H1 (cell line): ENCODE measurements around the gene BLMH. TPM values are rescaled to one million over a fixed set of nuclear protein-coding genes. Genes with fewer than 3 reads are reported as not detected.

Experiments used
- CTCF ChIA-PET: fragments of 300-600 bp; sonication (Branson Sonifier 250); formaldehyde crosslinking; loops from one replicate; lab custom pipeline; 2021; ENCODE audit not compliant: partially characterized antibody; lab: Charles Lee
- POLR2A ChIA-PET: fragments of 300-600 bp; sonication (Branson Sonifier 250); formaldehyde crosslinking; loops from one replicate; lab custom pipeline; 2021; ENCODE audit warnings: inconsistent platforms; ENCODE audit not compliant: partially characterized antibody; lab: Charles Lee
- DNase-seq, 2 experiments: peaks; one replicate each; pipeline versions ENCODE4 v3.0.0 to v3.0.0-alpha.2; 2010 to 2022; ENCODE audit warnings: low spot score in 2 of 2, low read depth in 1 of 2, mixed read lengths in 1 of 2
- FAIRE-seq: peaks from 2 replicates; lab custom pipeline; 2011; peaks lifted over from hg19 to GRCh38; lab: Jason Lieb, UNC
- H2AFZ ChIP-seq: 2 replicates; pipeline ENCODE4 v1.8.1; 2012; ENCODE audit warnings: low read length, inconsistent platforms
- H2AK5ac ChIP-seq: 2 replicates; pipeline ENCODE4 v1.6.1; 2013; ENCODE audit warnings: low read depth, low read length
- H2BK120ac ChIP-seq: replicated peaks from 2 replicates; pipeline ENCODE3; 2013; ENCODE audit warnings: low read depth, low read length, inconsistent platforms
- H2BK12ac ChIP-seq: 2 replicates; pipeline ENCODE4 v1.6.1; 2013; ENCODE audit warnings: low read depth, low read length
- H2BK15ac ChIP-seq: 2 replicates; pipeline ENCODE4 v1.6.1; 2013; ENCODE audit warnings: low read length
- H2BK20ac ChIP-seq: 2 replicates; pipeline ENCODE4 v1.6.1; 2013; ENCODE audit warnings: low read length
- H2BK5ac ChIP-seq: 2 replicates; pipeline ENCODE4 v1.6.1; 2013; ENCODE audit warnings: low read depth, low read length
- H3K14ac ChIP-seq: 2 replicates; pipeline ENCODE4 v1.6.1; 2013; ENCODE audit warnings: inconsistent platforms; ENCODE audit not compliant: insufficient read length
- H3K18ac ChIP-seq: 2 replicates; pipeline ENCODE4 v1.6.1; 2013; ENCODE audit warnings: low read length; ENCODE audit errors: extremely low read depth
- H3K23ac ChIP-seq: 2 replicates; pipeline ENCODE4 v1.6.1; 2013; ENCODE audit warnings: inconsistent platforms; ENCODE audit not compliant: insufficient read length
- H3K23me2 ChIP-seq: 2 replicates; pipeline ENCODE4 v1.6.1; 2013; ENCODE audit warnings: low read depth, low read length
- H3K27ac ChIP-seq: 2 replicates; pipeline ENCODE4 v1.6.1; 2011; ENCODE audit warnings: low read depth, low read length, inconsistent platforms
- H3K27me3 ChIP-seq, 4 experiments: replicated peaks in 1 of 4; 1 replicate in 1 of 4; 2 replicates in 3 of 4; pipeline versions ENCODE4 v1.6.1 to v1.8.1; 2011 to 2013; ENCODE audit warnings: low read length in 3 of 4, mild to moderate bottlenecking in 3 of 4, inconsistent platforms in 2 of 4, mixed read lengths in 2 of 4, moderate library complexity in 1 of 4; ENCODE audit not compliant: control insufficient read depth in 3 of 4, insufficient read depth in 3 of 4; ENCODE audit errors: extremely low read depth in 1 of 4
- H3K36me3 ChIP-seq, 4 experiments: 2 replicates each; pipeline versions ENCODE4 v1.6.1 to v1.8.1; 2011 to 2013; ENCODE audit warnings: mild to moderate bottlenecking in 4 of 4, low read length in 3 of 4, moderate library complexity in 2 of 4, control low read depth in 1 of 4, inconsistent platforms in 1 of 4; ENCODE audit not compliant: insufficient read depth in 4 of 4, control insufficient read depth in 2 of 4
- H3K4ac ChIP-seq: replicated peaks from 2 replicates; pipeline ENCODE3; 2013; ENCODE audit warnings: low read length, low read depth, mixed read lengths, inconsistent platforms; ENCODE audit not compliant: insufficient read length
- H3K4me1 ChIP-seq, 4 experiments: replicated peaks in 1 of 4; 1 replicate in 1 of 4; 2 replicates in 3 of 4; pipeline versions ENCODE4 v1.6.1 to v1.8.1; 2011 to 2013; ENCODE audit warnings: low read length in 3 of 4, inconsistent platforms in 2 of 4, mixed read lengths in 1 of 4; ENCODE audit not compliant: insufficient read depth in 4 of 4, control insufficient read depth in 3 of 4
- H3K4me2 ChIP-seq, 2 experiments: 2 replicates each; pipeline versions ENCODE4 v1.6.1 to v1.8.1; 2011 to 2013; ENCODE audit warnings: low read depth in 2 of 2, low read length in 2 of 2, control low read depth in 1 of 2, inconsistent platforms in 1 of 2, mild to moderate bottlenecking in 1 of 2; ENCODE audit not compliant: insufficient read depth in 1 of 2
- H3K4me3 ChIP-seq, 4 experiments: fragments of 200-600, 300-600 bp in 1 of 4; sonication (generic), shearing (Covaris generic), sonication (Bioruptor Twin) in 1 of 4; 2 replicates each; pipeline versions ENCODE4 v1.5.1 to v1.8.1; 2011 to 2016; ENCODE audit warnings: low read length in 4 of 4, low read depth in 3 of 4, control low read depth in 2 of 4, inconsistent platforms in 2 of 4, mild to moderate bottlenecking in 2 of 4, mixed read lengths in 1 of 4, moderate library complexity in 1 of 4; ENCODE audit not compliant: insufficient read depth in 2 of 4; ENCODE audit errors: extremely low read depth in 1 of 4
- H3K56ac ChIP-seq: replicated peaks from 2 replicates; pipeline ENCODE3; 2013; ENCODE audit warnings: low read depth, mild to moderate bottlenecking, mixed read lengths, low read length, inconsistent platforms; ENCODE audit not compliant: insufficient read length
- H3K79me1 ChIP-seq: 2 replicates; pipeline ENCODE4 v1.6.1; 2013; ENCODE audit warnings: low read depth, low read length, control low read depth
- H3K79me2 ChIP-seq, 2 experiments: 2 replicates each; pipeline versions ENCODE4 v1.6.1 to v1.8.1; 2012 to 2013; ENCODE audit warnings: low read length in 2 of 2, mild to moderate bottlenecking in 2 of 2, inconsistent platforms in 1 of 2; ENCODE audit not compliant: insufficient read depth in 2 of 2, control insufficient read depth in 1 of 2
- H3K9ac ChIP-seq, 4 experiments: replicated peaks in 1 of 4; 1 replicate in 1 of 4; 2 replicates in 3 of 4; pipeline versions ENCODE4 v1.6.1 to v1.8.1; 2011 to 2013; ENCODE audit warnings: low read depth in 3 of 4, low read length in 3 of 4, control low read depth in 2 of 4, mild to moderate bottlenecking in 2 of 4, moderate library complexity in 2 of 4, inconsistent platforms in 1 of 4; ENCODE audit errors: extremely low read depth in 1 of 4
- H3K9me3 ChIP-seq, 2 experiments: 2 replicates each; pipeline versions ENCODE4 v1.6.1 to v1.8.1; 2012 to 2013; ENCODE audit warnings: mild to moderate bottlenecking in 2 of 2, moderate library complexity in 2 of 2, control low read depth in 1 of 2, inconsistent platforms in 1 of 2, low read depth in 1 of 2, low read length in 1 of 2, mixed read lengths in 1 of 2; ENCODE audit not compliant: insufficient read depth in 2 of 2
- H4K20me1 ChIP-seq, 2 experiments: replicated peaks in 1 of 2; 2 replicates each; pipeline versions ENCODE3 to v1.8.1; 2011 to 2013; ENCODE audit warnings: inconsistent platforms in 2 of 2, low read length in 2 of 2, mild to moderate bottlenecking in 1 of 2; ENCODE audit not compliant: insufficient read depth in 2 of 2, control insufficient read depth in 1 of 2
- H4K5ac ChIP-seq: 2 replicates; pipeline ENCODE4 v1.6.1; 2013; ENCODE audit warnings: low read length, low read depth, mixed read lengths, inconsistent platforms; ENCODE audit not compliant: insufficient read length
- H4K8ac ChIP-seq: 2 replicates; pipeline ENCODE4 v1.8.0; 2013; ENCODE audit warnings: mild to moderate bottlenecking, moderate library complexity, low read length, inconsistent platforms; ENCODE audit not compliant: insufficient read depth; ENCODE audit errors: extremely low read depth
- H4K91ac ChIP-seq: replicated peaks from 2 replicates; pipeline ENCODE3; 2013; ENCODE audit warnings: low read length, mixed read lengths, inconsistent platforms; ENCODE audit not compliant: insufficient read length
- CHD2 ChIP-seq: IDR thresholded peaks from 2 replicates; pipeline ENCODE4 v1.6.1; 2012; ENCODE audit warnings: low read length, improper control_type of control experiment
- POLR2AphosphoS5 ChIP-seq: IDR thresholded peaks from 2 replicates; pipeline ENCODE4 v1.6.1; 2011; ENCODE audit warnings: low read depth, low read length
- SIN3A ChIP-seq, 2 experiments: IDR thresholded peaks in 1 of 2; conservative IDR thresholded peaks in 1 of 2; 2 replicates each; pipeline ENCODE4 v1.6.1; 2011 to 2012; ENCODE audit warnings: low read length in 2 of 2, improper control_type of control experiment in 1 of 2, low read depth in 1 of 2, mild to moderate bottlenecking in 1 of 2
- WGBS, 2 experiments: shearing (Covaris generic) in 1 of 2; methylation state at CpG; one replicate each; pipeline versions ENCODE4 v1.1.6 to v1.1.7; 2013 to 2015; ENCODE audit warnings: low lambda C conversion rate in 2 of 2, mixed read lengths in 2 of 2, inconsistent platforms in 1 of 2, low coverage in 1 of 2, missing lambda C conversion rate in 1 of 2; ENCODE audit not compliant: insufficient replicate concordance in 2 of 2, insufficient coverage in 1 of 2, insufficient read length in 1 of 2; ENCODE audit errors: extremely low coverage in 1 of 2, missing lambda C conversion rate in 1 of 2; 5-methylcytosine and 5-hydroxymethylcytosine counted together
- polyA plus RNA-seq, 7 experiments: library from polyadenylated mRNA; depleted of rRNA in 3 of 7; stranded (reverse) in 5 of 7; unstranded in 2 of 7; fragments of >200 nt in 5 of 7; fragments of 200-250 nt in 2 of 7; gene quantifications; 1 replicate in 5 of 7; 2 replicates in 1 of 7; 4 replicates in 1 of 7; pipeline versions ENCODE4 v1.2.1 to v1.2.3, GENCODE V29; 2011 to 2013; ENCODE audit warnings: missing spikeins in 2 of 7, mixed read lengths in 2 of 7
- total RNA-seq: library from RNA; stranded (reverse); fragmentation: NEBNext Ultra II Directional; extraction: Animal tissue kit (Norgen Biotek cat#: 25700); gene quantifications from 2 replicates; pipeline ENCODE4 v1.2.1, GENCODE V29; 2021

The BLMH gene
- total and polyA plus RNA-seq, 2 of the 8 experiments (the other 6 are each of a cell fraction or from before 2014, with no cell fraction given), result 18.2 to 74.3 TPM

- Histone ChIP-seq H3K79me1 (no peaks in the 10 kb centered on the region), H2BK5ac (no peak overlapping the region), H3K9ac (no peak overlapping the region), H2BK15ac (no peak overlapping the region), H3K4me2 (no peak overlapping the region), H4K5ac (no peak overlapping the region), H4K8ac (no peak overlapping the region), H3K36me3 (no peaks in the 10 kb centered on the region), H2BK20ac (no peak overlapping the region), H2BK12ac (no peak overlapping the region), H3K18ac (no peak overlapping the region), H3K4ac (no peak overlapping the region), H2BK120ac (no peak overlapping the region), H3K27me3 (no peaks in the 10 kb centered on the region), H3K4me1 (peaks cover 0 to 2% (median 0%) of the 10 kb centered on the region in 4 experiments; a peak in 2 of 7 replicates), H3K4me3 (no peak overlapping the region), H4K20me1 (no peaks in the 10 kb centered on the region), H3K9me3 (no peaks in the 10 kb centered on the region), H3K56ac (no peak overlapping the region), H3K14ac (no peak overlapping the region), H3K79me2 (no peaks in the 10 kb centered on the region), H3K23me2 (no peaks in the 10 kb centered on the region), H3K23ac (no peak overlapping the region), H3K27ac (no peak overlapping the region), H2AK5ac (no peak overlapping the region), H4K91ac (no peak overlapping the region), H2AFZ (no peak overlapping the region)
- ChIA-PET CTCF (interaction anchor here (1.8 kb wide), 1 partner anchor 23 kb away, joined by 6 read pairs; no protein-coding TSS in a partner anchor), POLR2A (interaction anchor here (1.0 to 1.5 kb wide), 3 partner anchors 8 to 102 kb away, joined by 3 to 5 read pairs (median 4); no protein-coding TSS in a partner anchor)
- FAIRE-seq, result no peak
- no peak for DNase-seq
- 79% methylated on average over 15 of the region's 15 CpGs; no CpG with 5 or more reads in 1 of the 2 experiments for WGBS, 2 experiments
- TF ChIP-seq CHD2 (no peak), POLR2AphosphoS5 (no peak), SIN3A (conservative IDR thresholded peaks at IDR 0.05 in 1 of 2, IDR thresholded peaks at IDR 0.05 in 1 of 2; ENCODE audit: low read depth in 1 of 2, low read length in 2 of 2) (no peak)
These were observed 65.7 kb downstream of the BLMH start for GRCh38 chr17:30225919-30226553.
